Astrocyte of the hippocampus (primary cell): ENCODE data around the gene PLA2G4D.

Experiments used
- DNase-seq: peaks from one replicate; pipeline ENCODE4 v3.0.0; 2011; ENCODE audit warnings: low read depth, low spot score

PLA2G4D gene, protein sequence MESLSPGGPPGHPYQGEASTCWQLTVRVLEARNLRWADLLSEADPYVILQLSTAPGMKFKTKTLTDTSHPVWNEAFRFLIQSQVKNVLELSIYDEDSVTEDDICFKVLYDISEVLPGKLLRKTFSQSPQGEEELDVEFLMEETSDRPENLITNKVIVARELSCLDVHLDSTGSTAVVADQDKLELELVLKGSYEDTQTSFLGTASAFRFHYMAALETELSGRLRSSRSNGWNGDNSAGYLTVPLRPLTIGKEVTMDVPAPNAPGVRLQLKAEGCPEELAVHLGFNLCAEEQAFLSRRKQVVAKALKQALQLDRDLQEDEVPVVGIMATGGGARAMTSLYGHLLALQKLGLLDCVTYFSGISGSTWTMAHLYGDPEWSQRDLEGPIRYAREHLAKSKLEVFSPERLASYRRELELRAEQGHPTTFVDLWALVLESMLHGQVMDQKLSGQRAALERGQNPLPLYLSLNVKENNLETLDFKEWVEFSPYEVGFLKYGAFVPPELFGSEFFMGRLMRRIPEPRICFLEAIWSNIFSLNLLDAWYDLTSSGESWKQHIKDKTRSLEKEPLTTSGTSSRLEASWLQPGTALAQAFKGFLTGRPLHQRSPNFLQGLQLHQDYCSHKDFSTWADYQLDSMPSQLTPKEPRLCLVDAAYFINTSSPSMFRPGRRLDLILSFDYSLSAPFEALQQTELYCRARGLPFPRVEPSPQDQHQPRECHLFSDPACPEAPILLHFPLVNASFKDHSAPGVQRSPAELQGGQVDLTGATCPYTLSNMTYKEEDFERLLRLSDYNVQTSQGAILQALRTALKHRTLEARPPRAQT

DNA sequence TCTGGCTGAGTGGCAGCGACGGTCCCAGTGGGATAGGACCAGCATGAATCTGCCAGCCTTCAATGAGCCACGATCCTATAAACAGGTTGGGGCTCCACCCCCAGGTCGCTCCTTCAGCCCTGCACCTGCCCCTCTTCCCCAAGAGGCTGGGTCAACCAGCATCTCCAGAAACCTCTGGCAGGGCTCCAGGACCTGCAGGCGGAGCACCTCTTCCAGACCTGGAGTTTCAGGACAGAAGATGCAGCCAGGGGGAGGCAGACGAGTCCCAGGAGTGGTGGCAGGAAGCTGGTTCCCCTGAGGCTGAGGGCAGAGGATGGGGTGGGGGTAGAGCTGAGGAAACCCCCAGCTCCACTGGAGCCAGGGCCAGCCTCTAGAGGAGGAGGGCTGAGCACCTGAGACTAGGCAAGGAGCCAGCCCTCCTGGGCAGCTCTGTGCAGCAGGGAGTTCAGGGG lies at the start of gene PLA2G4D:
Gene PLA2G4D, minus strand, starts transcription at position 51 of the 452 bp plus-strand sequence. CDS start 103 bp downstream, outside the sequence.
- DNase-seq = no peak

DNA sequence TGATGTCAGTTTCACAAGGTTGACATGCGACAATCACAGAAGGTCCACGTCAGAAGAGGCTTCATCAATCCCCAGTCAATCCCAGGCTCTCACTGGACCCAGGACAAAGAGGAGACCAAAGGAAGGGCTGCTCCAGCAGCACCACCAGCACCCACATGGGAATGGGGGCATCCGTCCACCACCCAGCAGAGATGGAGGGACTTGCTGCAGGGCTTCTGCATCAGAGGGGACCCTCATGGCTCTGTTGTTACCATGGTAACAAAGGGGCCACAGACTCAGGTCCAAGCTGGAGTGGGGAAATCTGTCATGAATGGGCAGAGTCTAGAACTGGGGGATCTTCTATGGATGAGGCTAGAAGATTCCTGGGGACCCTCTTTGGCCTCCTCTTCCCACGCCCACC lies 49.0 kb upstream of the PLA2G4D start:
- DNase-seq = no peak

DNA sequence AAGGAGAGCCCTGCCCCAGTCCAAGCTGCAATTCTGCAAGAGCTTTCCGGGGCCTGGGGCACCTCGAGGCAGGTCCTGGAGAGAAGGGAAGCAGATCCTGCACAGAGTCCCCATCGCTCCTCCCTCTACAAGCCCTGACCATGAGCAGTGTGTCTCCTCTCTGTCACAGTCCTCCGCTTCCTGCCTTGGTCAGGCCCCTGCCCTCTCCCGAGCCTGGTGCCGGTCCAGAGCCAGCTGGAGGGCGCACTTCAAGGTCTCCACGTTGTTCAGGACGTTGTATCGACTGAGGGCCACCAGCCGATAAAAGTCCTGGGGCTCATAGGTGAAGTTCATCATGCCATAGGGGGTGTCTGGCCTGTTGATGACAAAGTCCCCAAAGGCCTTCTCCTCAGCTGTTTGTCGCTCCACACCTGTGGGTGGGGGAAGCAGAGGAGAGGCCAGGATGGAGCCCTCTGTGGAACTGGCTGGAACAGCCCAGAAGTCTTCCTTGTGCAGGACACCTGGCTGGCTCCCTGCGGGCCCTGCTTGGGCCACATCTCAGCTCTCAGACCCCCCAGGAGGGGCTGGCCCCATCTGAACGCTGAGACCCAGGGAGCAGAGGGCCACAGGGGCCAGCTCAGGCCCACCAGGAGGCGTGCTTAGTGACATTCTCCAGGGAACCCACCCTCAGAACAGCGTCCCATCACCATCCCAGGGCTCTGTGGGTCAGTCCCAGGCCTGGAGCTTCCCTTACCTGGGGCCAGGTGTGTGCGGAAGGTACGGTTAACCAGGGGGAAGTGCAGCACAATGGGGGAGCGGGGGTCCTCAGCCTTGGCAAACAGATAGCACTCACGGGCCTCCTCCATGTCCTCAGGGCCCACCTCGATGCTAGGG lies 47.7 kb upstream of the PLA2G4D start:
- DNase-seq = no peak

DNA sequence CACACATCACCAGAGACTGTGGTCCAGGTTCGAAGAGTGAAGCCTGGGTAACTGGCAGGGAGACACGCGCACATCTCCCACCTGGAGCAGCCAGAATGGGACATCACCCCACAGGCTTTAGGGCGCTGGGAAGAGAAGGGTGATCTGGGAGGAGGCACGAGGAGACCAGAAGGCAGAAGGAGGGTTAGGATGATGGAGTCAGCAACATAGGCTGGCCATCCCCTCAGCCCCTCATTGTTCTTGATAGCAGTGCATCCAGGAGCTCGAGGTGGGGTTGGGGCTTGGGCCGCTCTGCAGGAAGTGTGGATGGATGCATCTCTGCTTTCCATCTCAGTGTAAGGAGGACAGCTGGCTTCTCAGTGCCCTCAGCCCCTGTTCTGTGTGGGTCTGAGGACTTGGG lies 46.9 kb upstream of the PLA2G4D start:
- no peak for DNase-seq

DNA sequence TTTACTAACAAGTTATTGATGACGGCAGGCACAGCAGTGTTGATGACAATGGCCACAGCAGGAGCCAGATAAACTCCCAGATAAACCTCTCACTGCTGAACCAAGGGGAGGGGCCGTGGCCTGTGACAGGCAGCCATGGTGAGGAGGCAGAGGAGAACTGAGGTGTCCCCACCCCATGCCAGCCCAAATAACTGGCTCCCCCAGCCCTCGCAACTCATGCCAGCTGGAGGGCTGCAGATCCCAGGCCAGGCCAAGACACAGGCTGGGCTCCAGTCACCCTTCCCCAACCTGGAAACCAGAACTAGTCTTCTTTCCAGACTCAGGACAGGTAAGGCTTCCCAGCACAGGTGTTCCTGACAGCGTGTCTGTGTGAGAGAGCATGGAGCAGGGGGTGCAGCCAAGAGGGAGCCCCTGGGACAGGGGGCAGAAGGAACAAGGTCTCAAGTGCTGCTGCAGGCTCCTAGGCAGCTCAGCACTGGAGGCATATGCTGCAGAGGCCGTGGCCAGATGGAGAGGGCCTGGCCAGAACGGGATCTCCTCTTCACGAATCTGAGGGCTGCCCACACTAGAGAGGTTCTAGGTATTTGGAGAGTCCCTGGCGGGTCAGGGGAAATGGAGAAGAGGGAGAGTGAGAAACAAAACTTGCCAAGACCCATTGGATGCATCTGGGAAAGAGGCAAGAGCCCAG lies 46.2 kb upstream of the PLA2G4D start:
- DNase-seq = no peak

DNA sequence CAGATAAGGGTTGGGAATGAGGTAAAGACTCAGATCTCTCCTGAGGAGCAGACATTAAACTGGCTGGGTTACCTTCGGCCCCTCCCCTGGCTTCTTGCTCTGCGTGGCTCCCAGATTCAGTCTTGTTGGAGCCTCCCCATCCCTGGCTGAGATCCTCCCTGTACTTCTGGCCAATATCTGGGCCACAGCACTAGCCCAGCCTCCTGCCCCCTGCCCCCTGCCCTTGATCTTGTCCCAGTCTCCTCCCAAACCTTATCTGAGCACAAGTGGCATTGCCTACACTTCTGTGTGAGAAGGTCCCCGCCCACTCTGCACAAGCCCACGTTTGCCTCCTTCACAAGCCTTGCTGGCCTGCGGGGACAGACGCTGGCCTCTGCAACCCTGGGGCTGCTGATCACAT lies 45.2 kb upstream of the PLA2G4D start:
- DNase-seq = no peak

DNA sequence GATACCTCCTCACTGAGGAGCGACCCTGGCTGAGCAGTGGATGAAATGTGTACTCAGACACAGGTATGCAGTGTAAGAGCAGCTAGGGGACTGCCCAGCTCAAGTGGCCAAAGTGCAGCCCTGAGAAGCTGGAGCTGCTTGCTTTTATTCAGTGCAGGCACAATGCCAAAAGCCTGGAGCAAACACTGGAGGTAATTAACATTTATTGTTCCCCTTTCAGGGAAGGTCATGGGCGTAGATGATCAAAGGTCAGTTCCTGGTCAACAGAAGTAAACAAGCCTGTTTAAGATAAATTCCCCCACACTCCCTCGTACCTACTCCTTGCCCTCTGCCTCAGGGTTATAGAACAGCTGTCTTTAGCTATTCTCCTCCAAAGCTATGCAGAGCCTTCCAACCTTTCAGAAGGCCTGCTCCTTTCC lies 44.6 kb upstream of the PLA2G4D start:
- no peak for DNase-seq

DNA sequence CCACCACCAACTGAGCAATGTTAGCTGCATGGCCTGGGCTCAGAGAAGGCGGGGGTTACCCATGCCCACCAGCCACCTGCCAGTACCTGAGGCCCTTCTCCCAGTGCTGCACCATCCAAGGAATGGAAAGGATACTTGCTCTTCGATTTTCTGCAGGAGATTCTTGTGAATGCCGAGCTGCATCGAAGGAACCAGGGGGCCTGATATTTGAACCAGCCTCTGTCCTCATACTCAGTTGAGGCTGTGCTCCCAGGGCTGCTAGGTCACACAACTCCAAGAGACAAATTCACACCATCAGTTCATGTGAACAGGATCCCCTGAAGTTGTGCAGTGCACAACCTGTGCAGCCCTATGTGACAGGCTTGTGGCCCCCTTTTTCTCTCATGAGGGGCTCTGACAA lies 44.0 kb upstream of the PLA2G4D start:
- no peak for DNase-seq

DNA sequence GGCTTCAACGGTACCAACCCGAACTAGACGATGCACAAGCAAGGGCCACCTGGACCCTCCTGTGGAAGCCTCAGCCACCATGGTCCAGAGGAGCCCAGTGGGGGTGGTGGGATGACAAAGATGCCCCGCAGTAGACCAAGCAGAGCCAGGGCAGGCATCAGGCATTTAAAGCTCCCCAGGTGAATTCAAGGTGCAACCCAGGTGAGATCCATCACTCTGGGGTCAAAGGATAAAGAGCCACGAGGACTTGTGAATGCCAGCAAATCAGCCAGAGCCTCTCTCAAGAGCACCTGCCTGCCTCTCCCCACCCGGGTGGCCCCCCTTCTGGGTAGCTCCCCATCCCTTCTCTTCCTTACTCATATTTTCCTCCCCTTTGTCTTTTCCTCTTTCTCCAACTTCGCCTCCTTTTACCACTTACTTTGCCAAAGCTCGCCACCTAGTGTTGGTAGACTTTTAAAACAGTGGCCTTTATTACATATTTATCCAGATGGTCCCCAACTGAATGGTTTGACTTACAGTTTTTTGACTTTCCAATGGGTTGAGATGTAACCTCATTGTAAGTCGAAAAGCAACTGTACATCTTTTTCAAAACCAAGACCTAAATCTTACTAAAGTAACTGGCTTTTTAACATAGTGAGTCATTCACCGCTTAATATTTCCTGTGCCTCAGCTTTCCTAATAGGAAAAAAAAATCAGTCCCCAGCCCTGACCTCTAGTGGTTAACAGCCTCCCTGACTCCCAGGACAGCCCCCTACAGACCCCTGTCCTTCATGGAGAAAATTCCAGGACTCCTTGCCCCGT lies 43.3 kb upstream of the PLA2G4D start:
- DNase-seq = peak; percentile 67

DNA sequence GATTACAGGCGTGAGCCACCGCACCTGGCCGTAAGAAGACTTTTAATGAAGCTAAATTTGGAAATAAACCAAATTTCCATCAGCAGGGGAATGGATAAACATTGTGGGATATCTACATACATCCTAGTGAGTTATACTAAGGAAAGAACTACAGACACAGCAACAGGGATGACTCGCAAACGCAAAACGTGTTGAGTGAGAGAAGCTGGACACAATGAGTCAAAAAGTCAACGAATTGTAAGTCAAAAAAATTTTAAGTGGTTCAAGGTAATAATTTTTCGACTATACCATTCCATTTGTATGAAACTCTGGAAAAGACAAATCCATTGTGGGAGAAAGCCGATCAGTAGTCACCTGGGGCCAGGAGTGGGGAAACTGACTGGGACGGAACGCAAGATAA lies 42.2 kb upstream of the PLA2G4D start:
- DNase-seq = no peak

DNA sequence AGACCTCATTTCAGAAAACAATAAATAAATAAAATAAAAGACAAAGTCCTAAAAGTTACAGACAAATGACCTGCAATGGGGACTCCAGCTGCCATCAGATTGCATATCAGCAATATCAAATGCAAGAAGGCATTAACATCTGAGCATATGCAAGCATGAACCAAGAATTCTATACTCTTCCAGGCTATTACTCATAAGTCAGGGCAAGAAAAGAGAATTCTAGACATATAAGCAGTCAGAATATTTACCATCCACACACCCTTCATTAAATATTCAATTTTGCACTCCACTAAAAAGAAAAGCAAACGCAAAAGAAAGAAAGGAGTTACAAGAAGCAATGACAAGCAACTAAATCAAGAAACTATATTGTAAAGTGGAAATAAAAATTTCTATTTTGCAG lies 41.0 kb upstream of the PLA2G4D start:
- no peak for DNase-seq

DNA sequence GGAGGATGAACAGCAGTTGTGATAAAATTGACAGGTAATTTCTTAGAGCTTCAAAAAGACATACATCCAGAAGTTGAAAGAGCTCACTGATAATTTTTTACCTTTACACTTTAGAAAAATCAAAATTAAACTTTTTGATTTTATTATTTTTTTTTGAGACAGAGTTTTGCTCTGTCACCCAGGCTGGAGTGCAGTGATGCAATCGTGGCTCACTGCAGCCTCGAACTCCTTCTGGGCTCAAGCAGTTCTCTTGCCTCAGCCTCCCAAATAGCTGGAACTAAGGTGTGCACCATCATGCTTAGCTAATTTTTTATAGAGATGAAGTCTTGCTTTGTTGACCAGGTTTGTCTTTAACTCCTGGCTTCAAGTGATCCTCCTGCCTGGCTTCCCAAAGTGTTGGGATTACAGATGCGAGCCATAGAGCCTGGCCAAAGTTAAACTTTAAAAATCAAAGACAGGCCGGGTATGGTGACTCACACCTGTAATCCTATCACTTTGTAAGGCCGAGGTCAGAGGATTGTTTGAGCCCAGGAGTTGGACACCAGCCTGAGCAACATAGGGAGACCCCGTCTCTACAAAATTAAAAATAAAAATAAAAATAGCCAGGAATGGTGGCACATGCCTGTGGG lies 40.4 kb upstream of the PLA2G4D start:
- no peak for DNase-seq

DNA sequence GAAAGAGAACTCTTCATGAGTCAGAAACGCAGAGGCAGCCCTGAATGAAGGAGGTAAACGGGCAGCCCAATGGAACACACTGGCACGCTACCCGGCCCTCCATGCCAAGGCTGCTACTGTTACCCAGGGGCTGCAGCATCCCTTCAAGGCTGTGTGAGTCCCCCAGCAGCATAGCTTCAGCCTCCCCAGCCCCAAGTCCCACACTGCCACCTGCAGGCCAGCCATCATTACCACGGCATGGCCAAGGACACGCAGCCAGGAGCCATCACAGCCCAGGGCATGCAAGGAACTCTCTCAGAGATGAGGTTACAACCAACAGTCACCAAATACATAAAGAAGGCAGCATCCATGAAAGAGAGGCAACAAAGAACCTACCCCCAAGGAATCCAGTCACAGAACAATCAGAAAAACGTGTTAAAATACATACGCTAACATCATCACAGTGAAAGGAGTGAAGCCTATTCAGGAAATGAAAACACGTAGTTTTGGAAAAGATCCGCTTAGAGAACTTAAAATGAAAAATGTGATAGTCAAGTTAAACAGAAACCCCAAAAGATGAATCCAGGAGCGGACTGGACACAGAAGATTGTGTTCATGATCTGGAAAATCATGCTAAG lies 39.6 kb upstream of the PLA2G4D start:
- DNase-seq = peak; percentile 44

DNA sequence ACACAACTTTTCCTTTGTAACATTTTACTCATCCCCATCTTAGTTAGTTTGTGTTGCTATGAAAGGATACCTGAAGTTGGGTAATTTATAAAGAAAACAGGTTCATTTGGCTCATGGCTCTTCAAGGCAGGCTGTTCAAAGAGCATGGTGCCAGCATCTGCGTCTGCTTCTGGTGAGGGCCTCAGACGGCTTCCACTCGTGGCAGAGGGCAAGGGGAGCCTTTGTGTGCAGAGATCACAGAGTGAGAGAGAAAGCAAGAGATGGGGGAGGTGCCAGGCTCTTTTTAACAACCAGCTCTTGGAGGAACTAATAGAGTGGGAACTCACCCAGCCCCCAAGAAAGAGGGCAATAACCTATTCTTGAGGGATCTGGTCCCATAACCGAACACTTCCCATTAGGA lies 39.0 kb upstream of the PLA2G4D start:
- no peak for DNase-seq

DNA sequence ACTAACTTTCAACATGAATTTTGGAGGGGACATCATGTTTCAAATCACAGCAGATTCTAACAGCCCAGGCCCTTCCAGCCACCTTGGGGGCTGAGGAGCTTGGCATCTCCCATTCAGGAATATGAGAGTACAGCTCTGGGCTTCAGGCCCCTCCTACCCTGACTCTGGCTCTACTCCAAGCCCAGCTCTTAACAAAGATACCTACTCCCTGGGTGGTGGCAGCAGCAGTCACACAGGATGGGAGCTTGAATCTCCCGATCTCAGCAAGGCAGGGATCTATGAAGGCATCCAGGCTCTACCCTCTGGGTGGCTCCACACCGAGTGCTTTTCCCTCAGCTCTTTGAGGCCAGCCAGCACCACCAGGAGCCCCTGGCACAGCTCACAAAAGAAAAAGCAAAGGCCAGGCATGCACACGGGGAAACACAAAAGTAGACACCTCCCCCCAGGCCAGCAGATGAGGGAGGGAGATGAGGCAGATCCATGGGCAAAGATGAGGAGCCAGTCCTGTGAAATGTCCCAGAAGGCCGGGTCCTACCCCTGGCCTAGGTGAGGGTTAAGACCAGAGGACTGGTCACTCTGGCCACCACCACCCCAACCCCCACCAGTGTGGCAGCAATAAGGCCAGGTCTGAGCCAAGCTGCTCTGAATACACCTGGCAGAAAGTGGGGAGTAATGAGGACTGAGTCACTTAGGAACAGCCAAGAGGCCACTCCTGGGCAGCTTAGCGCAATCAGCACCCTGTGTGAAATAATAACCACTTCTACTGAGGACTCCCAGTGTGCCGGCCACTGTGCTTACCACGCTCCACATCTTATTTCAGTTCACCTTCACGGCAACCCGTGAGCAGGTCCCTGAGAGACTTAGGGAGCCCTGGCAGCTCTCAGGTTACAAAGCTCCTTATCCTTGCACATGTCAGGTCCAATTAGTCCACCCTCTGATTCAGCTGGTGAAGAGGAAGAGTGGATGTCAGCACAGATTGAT lies 37.8 kb upstream of the PLA2G4D start:
- DNase-seq = peak; percentile 47

DNA sequence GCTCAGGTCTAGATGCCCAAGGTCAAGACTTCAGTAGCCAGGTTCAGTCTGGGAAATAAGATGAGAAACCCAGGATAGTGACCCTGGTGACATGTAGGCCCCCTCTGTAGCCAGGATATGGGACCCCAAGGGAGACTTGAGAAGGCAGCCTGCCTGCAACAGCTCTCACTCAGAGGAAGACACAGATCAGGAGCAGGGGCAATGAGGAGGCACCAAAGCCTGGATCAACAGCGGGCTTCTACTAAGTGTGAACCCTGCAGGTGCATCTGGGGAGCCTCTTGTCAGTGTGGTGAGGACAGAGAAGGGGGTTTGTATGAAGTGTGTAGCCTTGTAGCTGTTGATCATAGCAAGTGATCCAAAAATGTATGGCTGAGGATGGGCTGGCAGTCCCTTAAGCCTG lies 36.6 kb upstream of the PLA2G4D start:
- DNase-seq = no peak

DNA sequence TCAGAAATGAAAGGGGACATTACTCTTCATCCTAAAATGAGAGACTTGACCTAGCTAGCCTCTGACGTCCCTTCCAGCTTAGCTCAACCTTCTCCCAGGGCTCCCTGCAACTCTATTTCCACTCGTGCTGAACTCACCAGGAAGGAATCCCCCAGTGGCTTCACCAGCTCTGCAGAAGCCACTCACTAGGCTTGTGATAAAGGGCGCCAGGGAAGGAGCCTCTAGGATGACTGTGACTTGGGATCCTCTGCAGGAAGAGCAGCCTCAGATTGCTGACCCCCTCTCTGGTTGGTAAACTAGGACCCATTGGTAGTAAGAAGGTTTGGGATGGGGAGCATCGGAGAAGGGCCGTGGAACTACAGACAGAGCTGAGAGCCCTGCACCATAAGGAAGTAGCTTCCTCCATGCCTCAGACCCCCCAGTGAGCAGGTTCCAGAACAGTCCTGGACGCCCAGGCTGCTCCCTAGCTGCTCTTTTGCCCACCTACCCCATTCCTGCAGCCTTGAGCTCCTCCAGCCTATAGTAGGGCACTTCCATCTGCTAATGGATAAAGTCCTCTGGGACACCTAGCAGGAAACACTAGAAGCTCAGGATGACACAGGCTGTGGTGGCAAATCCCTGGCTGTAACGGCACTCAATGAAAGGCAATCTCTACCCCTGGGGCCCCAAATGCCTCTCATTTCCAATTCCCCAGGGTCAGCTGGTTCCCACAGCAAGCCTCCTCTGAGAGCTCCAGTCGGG lies 36.1 kb upstream of the PLA2G4D start:
- DNase-seq = no peak

DNA sequence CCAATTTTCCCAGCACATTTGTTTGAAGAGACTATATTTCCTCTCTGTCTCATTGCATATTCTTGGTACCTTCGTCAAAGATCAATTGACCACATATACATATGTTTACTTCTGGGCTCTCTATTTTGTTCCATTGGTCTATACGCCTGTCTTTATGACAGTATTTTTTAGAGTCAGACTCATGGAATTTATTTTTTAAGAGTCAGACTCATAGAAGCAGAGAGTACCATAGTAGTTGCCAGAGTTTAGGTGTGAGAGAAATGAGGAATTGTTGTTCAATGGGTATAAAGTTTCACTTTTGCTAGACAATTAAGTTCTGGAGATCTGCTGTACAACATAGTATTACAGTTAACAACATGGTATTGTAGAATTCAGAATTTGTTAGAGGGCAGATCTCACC lies 35.0 kb upstream of the PLA2G4D start:
- DNase-seq = no peak
